NCI-H1417 (cell line): ENCODE measurements around the gene SLC2A4.
"Not testable (repeated sequence)": the region's sequence is repeated elsewhere in the genome, so short reads cannot be mapped to it uniquely, and the experiment has no call there.

Experiments
- DNase-seq, 3 experiments: peaks; one replicate each; lab custom pipeline; 2025; lab: John Stamatoyannopoulos, UW

SLC2A4 gene

DNA sequence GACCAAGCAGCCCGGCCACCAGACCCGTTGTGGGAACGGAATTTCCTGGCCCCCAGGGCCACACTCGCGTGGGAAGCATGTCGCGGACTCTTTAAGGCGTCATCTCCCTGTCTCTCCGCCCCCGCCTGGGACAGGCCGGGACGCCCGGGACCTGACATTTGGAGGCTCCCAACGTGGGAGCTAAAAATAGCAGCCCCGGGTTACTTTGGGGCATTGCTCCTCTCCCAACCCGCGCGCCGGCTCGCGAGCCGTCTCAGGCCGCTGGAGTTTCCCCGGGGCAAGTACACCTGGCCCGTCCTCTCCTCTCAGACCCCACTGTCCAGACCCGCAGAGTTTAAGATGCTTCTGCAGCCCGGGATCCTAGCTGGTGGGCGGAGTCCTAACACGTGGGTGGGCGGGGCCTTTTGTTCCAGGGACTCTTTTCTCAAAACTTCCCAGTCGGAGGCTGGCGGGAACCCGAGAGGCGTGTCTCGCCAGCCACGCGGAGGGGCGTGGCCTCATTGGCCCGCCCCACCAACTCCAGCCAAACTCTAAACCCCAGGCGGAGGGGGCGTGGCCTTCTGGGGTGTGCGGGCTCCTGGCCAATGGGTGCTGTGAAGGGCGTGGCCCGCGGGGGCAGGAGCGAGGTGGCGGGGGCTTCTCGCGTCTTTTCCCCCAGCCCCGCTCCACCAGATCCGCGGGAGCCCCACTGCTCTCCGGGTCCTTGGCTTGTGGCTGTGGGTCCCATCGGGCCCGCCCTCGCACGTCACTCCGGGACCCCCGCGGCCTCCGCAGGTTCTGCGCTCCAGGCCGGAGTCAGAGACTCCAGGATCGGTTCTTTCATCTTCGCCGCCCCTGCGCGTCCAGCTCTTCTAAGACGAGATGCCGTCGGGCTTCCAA, at the start of gene SLC2A4:
Gene SLC2A4, plus strand, starts transcription at position 645 of the 879 bp plus-strand sequence. Its CDS starts 217 bp downstream, at position 862.
- peak; percentile 85 to 94 (median 94) for DNase-seq

DNA sequence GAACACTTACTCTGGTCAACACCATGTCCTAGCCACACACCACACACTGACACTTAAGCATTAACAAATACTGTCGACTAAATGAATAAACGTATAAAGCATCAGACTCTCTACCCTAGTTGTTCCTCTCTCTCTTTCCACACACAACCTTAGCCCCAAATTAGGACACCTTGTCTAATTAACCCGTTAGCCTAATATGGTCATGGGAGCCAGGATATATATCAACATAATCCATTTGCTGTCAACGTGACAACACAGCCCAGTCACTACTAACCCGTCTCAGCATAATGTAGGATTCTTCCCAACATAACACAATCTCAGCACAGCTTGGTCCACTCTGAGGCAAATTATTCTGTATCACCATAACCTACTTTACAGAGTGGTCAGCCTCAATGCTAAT, 49.4 kb upstream of the SLC2A4 start:
- DNase-seq = no peak

GRCh38 chr17:7233701-7234082, 47.8 kb upstream of the SLC2A4 start:
- no peak for DNase-seq

DNA sequence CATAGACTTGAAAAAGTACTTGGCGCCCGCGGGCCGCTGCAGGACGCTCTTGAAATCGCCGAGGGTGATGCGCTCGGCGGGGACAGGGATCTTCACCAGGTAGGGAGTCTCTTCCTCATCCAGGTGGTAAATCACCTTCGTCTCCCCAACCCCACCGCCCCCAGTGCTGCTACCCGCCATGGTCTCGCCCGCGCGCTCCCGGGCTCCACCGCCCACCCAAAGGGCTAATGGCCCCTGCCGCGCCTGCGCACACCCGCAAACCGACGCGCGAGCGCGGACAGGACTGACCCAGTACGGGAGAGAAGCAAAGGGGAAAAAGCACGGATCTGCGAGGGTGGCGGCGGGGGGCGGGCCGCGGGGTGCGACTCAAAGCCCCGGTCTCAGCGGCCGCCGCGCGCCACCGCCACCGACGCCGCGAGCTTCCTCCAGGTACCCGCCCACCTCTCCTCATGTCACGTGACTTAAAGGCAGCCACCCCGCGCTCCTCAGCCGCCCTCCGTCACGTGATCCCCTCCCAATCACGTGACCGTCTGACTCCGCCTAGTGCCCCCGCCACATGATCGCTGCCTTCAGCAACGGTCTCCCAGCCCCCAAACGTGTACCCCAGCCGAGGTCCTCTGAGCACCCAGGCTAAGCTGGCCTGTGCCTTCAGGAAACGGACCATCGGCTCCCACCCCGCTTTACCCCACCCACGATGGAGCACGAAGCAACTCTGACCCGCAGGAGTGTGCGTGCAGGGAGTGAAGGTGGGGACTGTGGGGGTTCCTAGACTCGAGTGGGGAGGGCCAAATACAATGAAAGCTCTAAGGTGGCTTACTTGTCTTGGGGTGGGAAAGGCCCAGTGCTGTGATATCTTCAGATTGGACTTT, 47.2 kb upstream of the SLC2A4 start, which contains the start of gene DVL2:
Gene DVL2, minus strand, starts transcription at position 435 of the 869 bp plus-strand sequence. Its CDS starts 255 bp downstream, at position 180.
- peak; percentile 84 to 90 (median 88) for DNase-seq

- no peak for DNase-seq
Measured at GRCh38 chr17:7235693-7236665, 45.5 kb upstream of the SLC2A4 start.

GRCh38 chr17:7236808-7237207, 44.7 kb upstream of the SLC2A4 start:
- no peak for DNase-seq

- DNase-seq = no peak
Measured at GRCh38 chr17:7237266-7237760, 44.2 kb upstream of the SLC2A4 start.

- DNase-seq = peak; percentile 40 to 67 (median 58)
Measured at GRCh38 chr17:7237761-7238419, 43.6 kb upstream of the SLC2A4 start.

DNA sequence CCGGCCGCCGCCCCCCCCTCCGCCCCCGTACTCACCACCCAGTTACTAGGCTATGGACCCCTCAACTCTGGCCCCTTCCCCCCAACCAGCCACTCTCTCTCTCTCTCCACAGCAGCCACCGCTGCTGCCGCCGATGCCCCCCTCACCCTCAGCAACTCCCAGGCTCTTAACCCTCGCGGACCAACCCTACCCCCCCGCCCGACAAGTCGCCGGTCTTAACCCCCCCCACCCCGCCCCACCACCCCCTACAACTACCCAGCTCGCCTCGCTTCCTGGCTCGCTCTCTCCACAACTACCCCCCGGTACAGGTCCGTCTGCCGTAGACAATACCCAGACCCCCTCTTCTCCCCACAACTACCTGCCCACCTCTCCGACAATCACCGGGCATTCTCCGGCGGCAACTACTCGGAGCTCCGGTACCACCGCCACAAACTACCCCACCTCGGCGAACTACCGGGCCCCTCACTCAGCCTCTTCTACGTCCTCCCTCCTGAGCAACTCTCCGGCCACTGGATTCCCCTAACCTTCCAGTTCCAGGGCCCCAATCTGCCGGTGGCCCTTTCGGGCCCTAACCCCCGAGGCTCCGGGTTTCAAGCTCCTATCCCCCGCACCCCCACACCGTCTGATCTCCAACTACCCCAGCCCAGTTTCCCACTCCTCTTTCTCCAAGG, 43.0 kb upstream of the SLC2A4 start:
- peak in 2 of 3 experiments; percentile 30 to 57 for DNase-seq

- peak; percentile 94 to 98 (median 96) for DNase-seq
Measured at GRCh38 chr17:7239091-7240027, 42.2 kb upstream of the SLC2A4 start, which contains the start of gene PHF23. Gene PHF23, minus strand, starts transcription at chr17:7239457. Its CDS starts 178 bp downstream, at chr17:7239279.

DNA sequence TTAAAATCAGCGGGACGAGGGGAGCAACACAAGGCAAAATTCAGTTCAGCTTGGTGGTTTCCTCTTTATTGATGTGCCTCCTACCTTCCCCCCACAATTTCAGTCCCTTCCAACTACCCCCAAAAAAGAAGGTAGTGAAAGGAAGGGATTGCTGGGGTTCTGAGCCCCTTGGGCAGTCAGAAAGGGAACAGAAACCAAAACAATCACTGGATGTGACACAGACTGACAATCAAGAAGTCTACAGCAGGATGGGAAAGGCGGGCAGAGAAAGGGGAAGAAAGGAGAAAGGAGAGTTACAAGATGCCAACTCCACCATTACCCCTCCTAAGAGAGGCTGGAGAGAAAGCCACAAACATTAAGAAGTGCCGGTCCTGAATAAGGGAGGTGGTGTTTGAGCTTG, 41.1 kb upstream of the SLC2A4 start:
- DNase-seq = no peak

DNA sequence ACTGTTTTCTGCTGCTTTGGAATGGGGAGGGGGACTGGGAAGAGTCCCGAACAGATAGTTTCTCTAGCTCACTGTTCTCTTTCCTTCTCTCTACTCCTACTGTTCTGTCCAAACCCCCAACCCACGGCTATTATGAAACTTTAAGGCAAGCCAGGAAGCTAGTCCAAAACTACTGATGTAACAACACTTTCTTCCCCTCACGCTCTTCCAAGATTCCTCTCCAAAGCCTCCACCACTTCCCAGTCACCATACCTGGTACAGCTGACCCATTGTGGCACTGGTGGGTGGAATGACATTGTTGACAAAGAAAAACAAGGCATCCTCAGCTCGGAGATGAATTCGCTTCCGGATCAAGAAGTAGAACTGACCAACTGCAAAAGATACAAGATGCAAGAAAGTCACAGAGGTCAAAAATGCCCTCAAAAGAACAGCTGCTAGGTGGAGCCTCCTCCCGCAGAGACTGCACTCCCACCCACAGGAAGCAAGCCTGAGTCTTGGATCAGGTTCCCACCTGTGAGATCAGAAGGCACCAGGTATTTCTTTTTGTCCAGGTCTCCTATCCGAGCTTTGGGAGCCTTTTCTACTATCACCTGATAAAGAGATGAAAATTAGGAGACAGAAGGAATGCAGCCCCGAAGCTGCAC, 40.3 kb upstream of the SLC2A4 start:
- DNase-seq = no peak

DNA sequence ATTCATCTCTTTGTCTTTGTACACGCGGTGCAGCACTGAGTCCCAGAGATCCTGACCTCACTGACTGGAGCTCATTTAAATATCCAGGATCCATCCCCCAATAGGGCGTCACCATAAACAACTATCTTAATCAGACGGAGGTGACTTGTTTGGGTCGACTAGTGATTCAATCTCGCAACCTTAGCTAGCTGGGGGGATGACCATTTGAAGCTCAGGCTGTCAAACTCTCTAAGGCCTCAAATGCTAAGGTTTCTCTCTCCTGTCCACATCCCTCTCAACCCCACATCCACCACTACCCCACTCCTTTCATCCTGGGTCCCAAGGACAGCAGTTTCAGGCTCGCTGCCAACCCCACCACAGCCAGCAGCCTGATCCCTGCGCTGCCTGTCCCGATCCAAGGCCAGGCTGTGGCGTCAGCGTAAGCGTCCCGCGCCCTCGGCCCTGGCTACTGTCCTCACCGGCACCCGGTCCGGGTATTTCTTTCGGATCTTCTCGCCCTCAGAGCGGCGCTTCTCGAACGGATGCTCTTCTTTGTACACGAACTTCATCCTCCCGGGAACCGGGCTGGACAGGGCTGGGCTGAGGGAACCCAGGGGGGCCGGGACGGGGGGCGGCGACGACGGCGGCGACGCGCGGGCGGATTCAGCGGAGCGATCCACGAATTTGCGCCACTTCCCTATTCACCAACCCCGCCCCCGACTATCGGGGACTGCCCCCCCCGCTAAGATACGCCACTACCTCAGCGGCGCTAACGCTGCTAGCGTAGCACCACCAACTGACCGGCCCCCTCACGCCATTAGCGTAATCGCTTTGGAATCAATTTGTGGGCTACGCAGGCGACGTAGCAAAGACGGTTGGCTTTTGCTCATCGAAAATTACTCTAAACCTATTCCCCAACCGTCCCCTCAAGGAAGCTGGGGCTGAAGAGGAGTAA, 39.5 kb upstream of the SLC2A4 start, which contains the start of gene GABARAP:
Gene GABARAP, minus strand, starts transcription at position 667 of the 934 bp plus-strand sequence. Its CDS starts 119 bp downstream, at position 548.
- DNase-seq = peak; percentile 85 to 94 (median 88)

GRCh38 chr17:7242717-7243452, 38.6 kb upstream of the SLC2A4 start:
- peak; percentile 90 to 95 (median 92) for DNase-seq

DNA sequence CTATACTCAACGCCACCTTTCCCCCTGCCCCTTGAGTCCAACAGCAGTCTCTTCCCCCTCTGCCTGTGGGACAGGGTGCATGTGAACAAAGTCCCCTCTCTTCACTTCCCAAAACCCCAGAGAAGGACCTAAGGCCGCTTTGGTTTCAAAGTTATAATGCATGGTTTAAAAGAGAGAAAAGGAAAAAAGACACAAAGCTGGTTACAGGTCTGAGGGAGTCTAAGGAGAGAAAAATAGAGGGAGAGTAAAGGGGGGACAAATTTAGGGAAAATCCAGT, 38.1 kb upstream of the SLC2A4 start:
- no peak for DNase-seq

- DNase-seq = not testable (repeated sequence)
Measured at GRCh38 chr17:7243838-7244237, 37.7 kb upstream of the SLC2A4 start.
